Uterus (tissue), 4 donors: ENCODE data around the gene HDGFL3. TPM values are rescaled to one million over a fixed set of nuclear protein-coding genes. Genes with fewer than 3 reads are reported as not detected.

Experiments used
- DNase-seq, 2 donors: peaks; one replicate each; pipeline ENCODE4 v3.0.0-alpha.2; 2019 to 2020
- H3K27ac ChIP-seq, 2 donors: fragments of 200-600 bp; sonication (generic); 1 replicate in 1 of 2; 2 replicates in 1 of 2; pipeline ENCODE4 v1.5.1; 2016 to 2018
- H3K27me3 ChIP-seq, 2 donors: fragments of 200-600 bp; sonication (generic); one replicate each; pipeline ENCODE4 v1.5.1; 2018 to 2019; ENCODE audit warnings: control low read depth in 1 of 2
- H3K36me3 ChIP-seq, 2 donors: fragments of 200-600 bp; sonication (generic); one replicate each; pipeline ENCODE4 v1.5.1; 2019; ENCODE audit warnings: control low read depth in 1 of 2
- H3K4me1 ChIP-seq, 2 donors: fragments of 200-600 bp; sonication (generic); one replicate each; pipeline ENCODE4 v1.5.1; 2018 to 2019; ENCODE audit warnings: control low read depth in 1 of 2
- H3K4me3 ChIP-seq, 2 donors: fragments of 200-600 bp; sonication (generic); 1 replicate in 1 of 2; 2 replicates in 1 of 2; pipeline ENCODE4 v1.5.1; 2018 to 2019; ENCODE audit warnings: mild to moderate bottlenecking in 1 of 2
- H3K9me3 ChIP-seq, 2 donors: fragments of 200-600 bp; sonication (generic); one replicate each; pipeline ENCODE4 v1.5.1; 2019; ENCODE audit warnings: control low read depth in 1 of 2
- CTCF ChIP-seq, 4 experiments: fragments of 200-600 bp in 2 of 4; fragments of 450-650 bp in 2 of 4; sonication (generic) in 2 of 4; IDR thresholded peaks; one replicate each; pipeline ENCODE4 v1.5.1; 2016 to 2019; ENCODE audit warnings: antibody characterized with exemption in 4 of 4, mild to moderate bottlenecking in 2 of 4, moderate library complexity in 1 of 4
- POLR2A ChIP-seq, 2 donors: fragments of 450-650 bp; IDR thresholded peaks; one replicate each; pipeline ENCODE4 v1.6.1; 2016; ENCODE audit warnings: antibody characterized with exemption in 2 of 2, mild to moderate bottlenecking in 1 of 2, moderate library complexity in 1 of 2
- intact Hi-C: fragments of 100-400 bp; cut with DNase I; formaldehyde crosslinking; loops from one replicate; pipeline ENCODE4 v1.15.1; 2023; ENCODE audit warnings: low total_unique reads
- total RNA-seq, 4 donors: library from RNA; depleted of rRNA in 3 of 4; stranded (reverse); fragments of >200 nt in 3 of 4; gene quantifications; one replicate each; pipeline versions ENCODE4 v1.1.0 to v1.2.4, GENCODE V29; 2014 to 2023
- donor health status: DM: yes; HTN: yes; CAD: no.

Gene HDGFL3
- total RNA-seq, 4 donors from 2014 or later, result 12.8 to 70.9 (median 38.1) TPM

- Histone ChIP-seq H3K36me3 (no peaks in the 10 kb centered on the region), H3K27me3 (no peaks in the 10 kb centered on the region), H3K4me1 (no peaks in the 10 kb centered on the region), H3K4me3 (no peak overlapping the region), H3K27ac (no peak overlapping the region), H3K9me3 (no peaks in the 10 kb centered on the region)
- intact Hi-C loops, result no loop called here
- DNase-seq, result no peak
- TF ChIP-seq CTCF (IDR thresholded peaks at IDR 0.05), result no peak
- TF ChIP-seq POLR2A (IDR thresholded peaks at IDR 0.05), result no peak
Observed at GRCh38 chr15:83118968-83119367, 88.7 kb downstream of the HDGFL3 start.

GRCh38 chr15:83118291-83118827 is 89.3 kb downstream of the HDGFL3 start:
- no peaks in the 10 kb centered on the region for H3K36me3 ChIP-seq
- no peaks in the 10 kb centered on the region for H3K4me1 ChIP-seq

GRCh38 chr15:83115831-83116565 is 91.6 kb downstream of the HDGFL3 start:
- H3K9me3 ChIP-seq, result no peaks in the 10 kb centered on the region
- no peaks in the 10 kb centered on the region for H3K36me3 ChIP-seq
- intact Hi-C loops, result no loop called here
- no peak for DNase-seq
- no peak overlapping the region for H3K4me3 ChIP-seq
- TF ChIP-seq POLR2A (IDR thresholded peaks at IDR 0.05), result no peak
- TF ChIP-seq CTCF (IDR thresholded peaks at IDR 0.05), result no peak
- no peaks in the 10 kb centered on the region for H3K27me3 ChIP-seq
- H3K4me1 ChIP-seq, result no peaks in the 10 kb centered on the region
- no peak overlapping the region for H3K27ac ChIP-seq

More at GRCh38 chr15:83118291-83118827, 89.3 kb downstream of the HDGFL3 start:
- no peaks in the 10 kb centered on the region for H3K27me3 ChIP-seq
- DNase-seq, result no peak
- H3K27ac ChIP-seq, result no peak overlapping the region
- TF ChIP-seq POLR2A (IDR thresholded peaks at IDR 0.05), result no peak
- no peak overlapping the region for H3K4me3 ChIP-seq
- H3K9me3 ChIP-seq, result no peaks in the 10 kb centered on the region
- intact Hi-C loops, result no loop called here

- intact Hi-C loops, result no loop called here
- Histone ChIP-seq H3K27me3 (no peaks in the 10 kb centered on the region), H3K9me3 (no peaks in the 10 kb centered on the region), H3K4me1 (no peaks in the 10 kb centered on the region), H3K36me3 (no peaks in the 10 kb centered on the region), H3K4me3 (no peak overlapping the region), H3K27ac (no peak overlapping the region)
- no peak for TF ChIP-seq CTCF (IDR thresholded peaks at IDR 0.05)
- DNase-seq, result no peak
Observed at GRCh38 chr15:83115410-83115809, 92.2 kb downstream of the HDGFL3 start.

- Histone ChIP-seq H3K9me3 (no peaks in the 10 kb centered on the region), H3K27me3 (no peaks in the 10 kb centered on the region), H3K27ac (no peak overlapping the region), H3K36me3 (no peaks in the 10 kb centered on the region), H3K4me1 (no peaks in the 10 kb centered on the region), H3K4me3 (no peak overlapping the region)
- DNase-seq, result no peak
- intact Hi-C loops, result no loop called here
- TF ChIP-seq CTCF (IDR thresholded peaks at IDR 0.05) (no peak), POLR2A (IDR thresholded peaks at IDR 0.05) (no peak)
Observed at GRCh38 chr15:83114856-83115255, 92.8 kb downstream of the HDGFL3 start.
